GM18508 (cell line): ENCODE data around the gene STX2.
"Not testable (repeated sequence)": the region's sequence is repeated elsewhere in the genome, so short reads cannot be mapped to it uniquely, and the experiment has no call there.

Experiments used
- ATAC-seq: cut with Tn5 transposase; IDR thresholded peaks from one replicate; pipeline ENCODE4 v1.9.1; 2021; ENCODE audit warnings: moderate number of reproducible peaks; ENCODE audit not compliant: insufficient read depth, unreplicated experiment

The STX2 gene

DNA sequence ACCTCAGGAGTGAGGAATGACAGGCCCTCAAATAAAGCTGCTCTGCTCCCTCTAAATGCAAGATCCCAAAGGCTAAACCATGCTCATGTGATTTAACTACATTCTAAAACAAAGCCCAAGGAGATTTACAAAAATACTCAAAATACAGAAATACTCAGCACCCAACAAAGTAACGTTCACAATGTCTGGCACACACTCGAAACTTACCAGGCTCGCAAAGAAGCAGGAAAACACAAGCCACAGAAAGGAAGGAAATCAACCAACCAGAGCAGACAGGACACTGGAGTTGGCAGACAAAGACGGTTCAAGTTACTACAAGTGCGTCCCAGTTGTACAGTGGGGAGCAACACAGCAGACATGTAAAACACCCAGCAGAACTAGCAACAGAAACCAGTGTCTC is 33.4 kb downstream of the STX2 start:
- no peak for ATAC-seq

DNA sequence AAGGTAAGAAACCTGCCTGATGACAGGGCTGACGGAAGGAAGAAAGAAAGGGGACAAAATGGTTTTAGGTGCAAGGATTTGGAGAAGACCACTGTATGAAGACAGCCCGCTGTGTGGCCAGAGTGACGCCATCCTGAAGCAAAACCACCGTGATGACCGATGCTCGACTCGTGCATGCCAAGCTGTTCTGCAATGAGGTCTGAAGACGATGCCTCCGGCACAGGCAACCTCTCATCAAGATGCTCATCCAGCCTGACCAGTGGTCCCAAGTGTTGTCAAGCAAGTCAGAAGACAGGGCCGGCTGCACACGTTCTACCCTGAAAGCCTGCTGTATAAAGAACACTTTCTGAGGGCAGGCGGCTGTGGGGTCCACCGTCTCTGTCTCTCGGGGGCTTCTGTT is 34.8 kb downstream of the STX2 start:
- no peak for ATAC-seq

DNA sequence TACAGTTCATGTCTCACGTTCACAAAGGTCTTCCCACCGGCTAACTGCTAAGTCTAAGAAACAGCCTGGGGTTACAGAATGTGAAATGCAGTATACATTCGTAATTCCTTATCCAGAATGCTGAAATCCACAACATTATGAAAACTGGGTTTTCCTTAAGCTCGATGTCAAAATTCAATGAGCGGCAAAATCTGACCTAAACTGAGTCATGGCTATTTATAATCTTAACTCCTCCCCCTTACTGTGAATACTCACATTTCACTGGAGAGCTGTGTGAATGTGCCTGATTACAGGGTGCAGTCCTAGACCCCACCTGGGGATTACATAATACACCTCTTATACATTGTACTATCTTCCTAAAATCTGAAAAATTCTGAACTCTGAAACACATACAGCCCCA is 35.3 kb downstream of the STX2 start:
- no peak for ATAC-seq

DNA sequence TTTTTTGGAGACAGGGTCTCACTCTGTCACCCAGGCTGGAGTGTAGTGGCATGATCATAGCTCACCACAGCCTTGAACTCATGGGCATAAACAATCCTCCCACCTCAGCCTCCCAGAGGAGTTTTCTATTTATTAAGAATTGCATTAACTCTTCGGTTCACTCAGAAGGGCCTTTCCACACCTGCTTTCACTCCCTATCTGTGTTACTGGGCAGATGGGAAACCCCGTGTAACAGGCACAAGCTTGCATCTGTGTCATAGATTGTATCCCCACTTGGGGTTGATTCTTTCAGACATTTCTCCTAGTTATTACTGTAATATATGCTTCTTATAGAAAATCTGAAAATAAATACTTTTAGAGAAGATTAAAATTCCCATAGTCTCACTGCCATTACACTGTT is 38.7 kb downstream of the STX2 start:
- ATAC-seq: no peak

DNA sequence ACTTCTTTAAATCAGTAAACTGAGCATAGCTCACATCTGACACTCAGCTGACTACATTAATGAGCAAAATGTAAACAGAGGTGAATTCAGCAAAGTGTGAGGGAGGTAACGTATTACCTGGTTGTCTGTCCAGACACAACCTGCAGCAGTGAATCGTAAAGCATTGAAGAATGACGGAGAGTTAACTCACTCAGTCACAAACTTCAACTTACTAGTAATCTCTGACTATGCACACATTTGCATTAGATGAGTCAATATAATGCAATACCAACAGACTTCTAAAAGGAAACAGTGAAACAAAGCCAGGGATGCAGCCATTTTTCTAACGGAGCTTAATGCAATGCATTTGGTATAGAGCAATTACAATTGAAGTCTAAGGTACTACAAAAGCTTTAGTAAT is 40.0 kb downstream of the STX2 start:
- no peak for ATAC-seq

DNA sequence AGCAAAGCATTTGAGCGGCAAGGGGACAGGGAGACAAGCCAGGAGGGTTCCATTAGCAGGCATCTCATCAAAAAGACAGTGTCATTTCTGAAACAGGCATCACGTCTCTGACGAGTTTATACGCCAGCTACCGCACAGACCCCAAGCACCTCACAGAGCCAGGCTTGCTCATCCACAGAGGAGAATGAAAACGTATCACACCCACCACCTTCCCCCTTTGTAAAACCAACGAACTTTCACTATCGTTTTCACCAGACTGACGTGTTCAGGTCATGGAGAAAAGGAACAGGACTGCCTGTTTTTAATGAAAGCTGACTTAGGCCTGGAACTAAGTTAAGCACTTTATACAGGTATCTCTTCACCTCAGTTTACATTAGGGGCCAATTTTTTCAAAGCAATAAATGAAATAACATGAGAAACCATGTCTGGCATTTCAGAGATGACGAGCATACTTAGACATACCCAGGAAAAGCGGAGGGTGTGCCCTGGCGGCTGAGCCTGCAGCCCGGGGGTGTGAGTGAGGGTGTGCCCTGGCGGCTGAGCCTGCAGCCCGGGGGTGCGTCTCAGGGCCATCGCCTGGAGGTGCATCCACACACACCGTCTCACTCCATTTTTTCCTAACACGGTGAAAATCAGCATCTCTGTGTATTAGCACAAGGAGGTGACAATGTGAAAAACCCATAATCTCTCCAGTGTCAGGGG is 41.9 kb downstream of the STX2 start:
- ATAC-seq: peak; percentile 61

DNA sequence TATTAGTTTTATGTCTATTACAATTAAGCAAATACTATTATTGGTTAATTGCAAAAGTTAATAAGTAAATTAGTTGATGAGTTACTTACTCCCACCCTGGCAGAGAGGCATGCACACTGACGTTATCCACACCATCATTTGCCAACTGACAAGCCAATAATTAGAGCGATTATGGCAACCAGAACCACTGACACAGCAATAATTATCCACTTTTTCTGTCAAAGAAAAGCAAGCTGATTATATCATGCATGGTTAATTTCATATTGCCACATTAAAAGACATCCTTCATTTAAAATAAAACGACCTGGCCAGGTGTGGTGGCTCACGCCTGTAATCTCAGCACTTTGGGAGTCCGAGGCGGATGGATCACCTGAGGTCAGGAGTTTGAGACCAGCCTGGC is 43.1 kb downstream of the STX2 start:
- no peak for ATAC-seq

DNA sequence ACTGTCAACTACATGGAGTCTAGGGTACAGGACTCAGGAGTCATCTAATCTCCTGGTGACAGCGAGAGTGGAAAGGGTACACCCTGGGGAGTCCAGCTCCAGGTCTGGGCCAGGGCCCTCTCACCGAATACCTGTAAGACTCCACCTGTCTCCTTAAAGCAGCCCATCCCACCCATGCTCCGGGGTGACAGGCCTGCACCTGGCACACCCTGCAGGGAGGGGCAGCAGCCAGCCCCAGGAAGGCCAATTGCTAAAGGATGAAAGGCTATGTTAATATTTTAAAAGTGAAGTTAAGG is 45.5 kb downstream of the STX2 start:
- ATAC-seq: no peak

DNA sequence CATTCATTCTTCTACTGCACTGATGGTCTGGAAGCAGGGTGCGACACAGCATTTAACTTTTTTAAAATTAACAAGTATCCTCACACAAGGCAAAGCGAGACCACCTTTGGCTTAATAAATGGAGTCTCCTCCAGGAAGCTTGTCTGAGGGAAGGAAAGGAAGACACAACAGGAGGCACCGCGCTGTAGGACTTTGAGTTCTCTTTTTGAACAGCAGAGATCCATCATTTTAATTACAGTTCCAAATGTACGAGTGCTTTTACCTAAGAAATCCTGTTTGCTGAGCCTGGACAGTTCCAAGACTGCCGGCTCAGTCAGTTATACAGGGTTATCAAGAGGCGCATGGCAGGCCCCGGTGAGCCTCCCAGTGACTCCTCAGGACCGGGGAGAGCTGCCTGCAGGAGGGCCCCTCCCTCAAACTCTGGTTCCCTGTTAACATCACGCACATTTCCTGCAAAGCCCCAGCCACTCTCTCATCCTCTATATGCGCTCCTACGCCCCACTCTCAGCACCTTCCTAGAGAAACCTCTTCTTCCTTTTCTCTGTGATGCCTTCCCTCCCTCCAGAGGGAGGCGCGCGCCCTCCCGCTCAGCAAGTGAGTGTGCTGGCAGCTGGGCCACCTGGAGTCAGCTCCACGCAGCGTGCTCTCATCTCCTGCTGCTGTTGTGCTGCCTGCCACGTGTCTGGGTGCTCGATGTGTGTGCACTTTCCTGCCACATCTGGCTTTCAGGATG is 46.1 kb downstream of the STX2 start:
- no peak for ATAC-seq

DNA sequence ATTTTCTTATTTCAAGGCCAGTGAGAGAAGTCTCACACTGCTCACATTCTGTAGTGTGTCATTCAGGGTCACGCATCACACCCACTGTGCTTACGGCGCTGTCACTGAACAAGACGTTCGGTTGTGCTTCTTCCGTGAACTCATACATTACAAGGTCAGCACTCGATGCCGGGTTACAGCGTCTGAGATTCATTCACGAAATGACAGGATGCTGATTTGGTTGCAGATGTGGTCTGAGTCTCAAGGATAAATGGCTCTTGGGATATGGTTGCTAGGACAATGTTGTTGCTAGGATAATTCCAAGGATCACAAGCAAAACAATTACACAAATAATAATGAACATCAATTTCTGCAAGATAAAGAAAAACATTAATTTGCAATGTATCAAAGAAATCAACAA is 47.4 kb downstream of the STX2 start:
- ATAC-seq: no peak

DNA sequence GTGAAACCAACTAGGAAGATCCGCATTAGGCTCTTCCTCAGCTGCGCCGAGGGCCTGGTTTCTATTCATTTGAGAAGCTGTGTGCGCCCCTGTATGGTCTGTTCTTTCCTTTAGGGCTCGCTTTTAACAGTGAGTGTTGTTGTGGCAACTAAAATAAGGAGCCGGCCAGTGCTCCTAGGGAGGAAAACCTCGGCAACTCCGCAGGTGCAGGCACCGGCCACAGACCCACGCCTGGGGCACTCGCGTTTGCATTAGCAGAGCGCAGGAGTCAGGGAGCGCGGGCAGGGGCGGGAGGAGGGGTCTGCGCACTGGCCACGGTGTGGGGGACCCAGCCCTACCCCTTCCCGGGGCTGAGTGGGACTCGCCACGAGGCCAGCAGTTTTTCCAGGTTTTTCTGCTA is 50.5 kb downstream of the STX2 start:
- no peak for ATAC-seq

DNA sequence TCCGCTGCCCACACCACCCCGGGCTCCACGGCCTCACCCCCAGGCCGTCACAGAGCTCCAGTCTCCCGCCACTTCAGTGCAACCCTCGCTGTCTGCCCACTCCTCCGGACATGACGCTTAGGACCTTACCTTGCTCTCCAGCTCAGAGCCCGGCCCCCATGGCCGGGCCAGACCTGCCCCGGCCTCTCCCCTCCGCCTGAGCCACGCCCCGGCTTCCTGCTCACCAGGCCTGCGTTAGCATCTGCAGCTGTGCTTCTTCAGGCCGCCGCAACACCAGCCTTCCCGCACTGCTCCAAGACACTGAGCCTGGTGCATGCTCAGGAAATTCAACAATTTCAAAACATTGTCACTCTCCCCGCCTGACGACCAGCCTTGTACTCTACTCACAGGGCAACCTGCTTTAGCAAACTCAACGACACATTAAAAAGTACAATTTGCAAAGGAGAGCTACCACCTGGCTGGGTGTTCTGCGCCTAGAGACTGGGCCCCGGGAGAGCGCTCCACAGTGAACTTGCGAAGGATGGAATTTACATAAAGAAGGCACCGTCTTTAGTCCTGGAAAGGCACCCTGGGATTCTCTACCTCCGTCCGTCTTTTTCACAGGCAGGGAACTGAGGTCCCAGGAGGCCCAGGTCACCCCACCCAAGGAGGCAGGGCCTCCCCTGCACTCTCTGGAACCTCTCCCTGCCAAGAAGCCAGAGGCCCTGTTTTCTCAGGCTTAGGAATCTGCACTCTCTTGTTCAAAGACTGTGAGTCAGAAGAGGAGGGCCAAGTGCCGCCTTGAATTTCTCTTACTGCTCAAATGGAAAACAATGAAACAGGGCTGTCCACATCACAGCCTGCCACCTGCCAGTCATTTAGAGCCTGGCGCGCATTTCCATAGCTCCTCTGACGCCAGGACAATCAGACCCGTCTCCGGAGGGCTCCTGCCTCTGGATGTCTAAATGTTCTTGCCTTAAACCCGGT is 51.3 kb downstream of the STX2 start:
- ATAC-seq: no peak

DNA sequence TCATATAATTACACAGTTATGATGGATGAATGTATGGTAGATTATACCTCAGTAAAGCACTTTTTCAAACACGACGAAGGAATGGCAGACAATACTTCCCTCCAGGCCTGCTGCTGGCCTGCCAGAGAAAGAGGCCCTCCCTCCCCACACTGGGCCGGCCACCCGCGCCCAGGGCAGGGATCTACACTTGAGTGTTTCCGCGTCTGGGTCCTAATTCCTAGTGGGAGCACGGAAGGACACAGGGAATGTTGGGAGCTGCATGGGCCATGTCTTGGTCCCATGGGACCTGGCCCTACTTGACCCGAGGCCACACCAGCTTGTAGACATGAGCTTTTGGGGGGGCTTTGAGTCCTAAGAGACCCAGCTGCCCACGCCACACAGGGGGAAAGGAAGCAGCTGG is 52.0 kb downstream of the STX2 start:
- ATAC-seq: no peak

DNA sequence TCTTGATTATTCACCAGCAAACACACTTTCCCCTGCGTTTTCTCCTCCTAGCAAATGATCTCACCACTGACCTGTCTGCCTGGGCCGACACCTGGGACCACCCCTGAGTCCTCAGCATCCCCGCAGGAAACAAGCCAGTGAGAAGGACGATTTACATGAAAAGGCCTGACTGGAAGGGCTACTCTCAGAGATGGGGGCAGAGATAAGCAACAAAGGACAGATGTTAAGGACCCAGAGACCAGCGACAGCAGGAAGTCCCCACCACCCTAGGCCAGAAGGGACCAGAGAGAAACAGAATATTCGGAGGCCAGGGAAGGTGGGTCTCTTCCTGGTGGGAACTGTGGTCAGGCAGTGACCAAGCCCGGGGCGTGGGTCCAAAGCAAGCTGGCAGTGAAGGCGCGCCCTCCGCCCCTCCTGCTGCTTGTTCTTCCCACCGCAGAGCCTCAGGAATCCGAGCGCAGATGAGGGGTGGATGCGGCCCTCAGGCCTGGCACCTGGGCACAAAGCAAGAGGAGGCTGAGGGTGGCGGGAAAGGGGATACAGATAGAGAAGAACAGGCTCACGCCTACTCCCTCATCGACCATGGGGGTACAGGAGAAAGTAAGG is 55.8 kb downstream of the STX2 start:
- no peak for ATAC-seq

DNA sequence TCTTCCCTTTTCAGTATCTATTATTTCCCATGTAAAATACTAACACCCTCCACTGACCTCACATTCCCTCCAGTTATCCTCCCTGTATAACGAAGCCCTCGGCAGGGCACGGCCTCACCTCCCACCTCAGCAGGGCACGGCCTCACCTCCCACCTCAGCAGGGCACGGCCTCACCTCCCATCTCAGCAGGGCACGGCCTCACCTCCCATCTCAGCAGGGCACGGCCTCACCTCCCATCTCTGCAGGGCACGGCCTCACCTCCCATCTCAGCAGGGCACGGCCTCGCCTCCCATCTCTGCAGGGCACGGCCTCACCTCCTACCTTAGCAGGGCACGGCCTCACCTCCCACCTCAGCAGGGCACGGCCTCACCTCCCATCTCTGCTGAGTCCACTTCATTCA is 56.8 kb downstream of the STX2 start:
- not testable (repeated sequence) for ATAC-seq

DNA sequence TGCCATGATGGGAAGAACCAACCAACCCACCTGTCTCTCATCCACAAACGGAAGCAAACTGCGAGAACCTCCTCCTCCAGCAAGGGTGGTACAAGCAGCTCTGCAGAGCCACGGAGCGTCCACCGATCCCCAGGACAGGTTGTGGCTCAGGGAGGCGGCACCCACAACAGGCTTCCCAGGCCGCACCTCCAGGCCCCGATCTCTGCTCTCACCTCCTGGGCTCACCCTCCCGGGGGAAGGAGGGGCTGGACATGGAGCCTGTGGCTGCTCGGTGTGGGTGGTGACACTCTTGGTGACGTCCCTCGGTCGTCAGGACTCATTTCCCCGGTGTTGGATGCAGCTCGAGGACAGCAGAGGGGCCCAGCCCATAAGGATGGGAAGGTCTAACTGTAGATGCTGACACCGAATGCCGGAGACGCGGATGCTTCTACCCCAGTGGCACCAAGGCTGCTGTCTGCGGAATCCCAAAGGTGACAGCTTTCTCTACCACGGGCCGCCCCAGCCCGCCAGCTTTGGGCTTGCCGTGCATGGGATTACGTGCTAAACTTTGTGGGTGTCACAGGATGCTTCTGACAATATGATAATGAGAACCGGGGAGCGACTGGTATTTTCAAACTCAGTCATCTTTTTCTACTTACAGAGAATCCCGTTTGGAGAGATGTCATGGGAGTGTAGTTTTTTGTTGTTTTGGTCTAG is 58.0 kb downstream of the STX2 start:
- ATAC-seq: no peak

DNA sequence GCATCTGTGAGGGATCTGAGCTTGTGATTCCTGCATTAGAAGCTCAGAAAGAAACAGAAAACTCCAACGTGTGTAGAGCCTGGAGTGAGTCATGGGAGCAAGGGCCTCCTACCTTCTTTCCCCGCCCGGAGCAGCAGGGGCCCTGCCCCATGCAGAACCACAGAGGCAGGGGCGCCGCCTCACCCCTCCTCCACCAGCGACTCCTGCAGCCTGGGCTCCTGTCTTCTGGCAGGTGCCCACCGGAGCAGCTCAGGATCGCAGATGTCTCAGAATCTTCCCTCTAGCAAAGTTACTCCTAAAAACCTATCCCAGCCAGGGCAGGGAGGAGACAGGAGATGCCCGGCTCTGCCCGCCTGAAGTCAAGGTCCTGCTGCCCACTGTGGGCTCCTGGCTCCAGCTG is 58.7 kb downstream of the STX2 start:
- no peak for ATAC-seq

DNA sequence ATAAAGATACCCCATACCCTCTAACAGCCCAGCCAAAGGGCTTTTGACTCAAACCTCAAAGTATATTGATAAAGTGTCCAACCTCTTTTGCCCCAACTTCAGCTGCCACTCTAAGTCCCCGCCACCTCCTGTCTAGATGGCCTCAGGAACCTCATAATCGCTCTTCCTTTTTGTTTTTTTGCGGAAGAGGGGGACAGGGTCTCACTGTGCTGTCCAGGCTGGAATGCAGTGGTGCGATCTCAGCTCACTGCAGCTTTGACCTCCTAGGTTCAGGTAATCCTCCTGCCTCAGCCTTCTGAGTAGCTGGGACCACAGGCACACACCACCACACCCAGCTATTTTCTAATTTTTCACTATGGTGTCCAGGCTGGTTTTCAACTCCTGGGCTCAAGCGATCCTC is 60.3 kb downstream of the STX2 start:
- no peak for ATAC-seq

DNA sequence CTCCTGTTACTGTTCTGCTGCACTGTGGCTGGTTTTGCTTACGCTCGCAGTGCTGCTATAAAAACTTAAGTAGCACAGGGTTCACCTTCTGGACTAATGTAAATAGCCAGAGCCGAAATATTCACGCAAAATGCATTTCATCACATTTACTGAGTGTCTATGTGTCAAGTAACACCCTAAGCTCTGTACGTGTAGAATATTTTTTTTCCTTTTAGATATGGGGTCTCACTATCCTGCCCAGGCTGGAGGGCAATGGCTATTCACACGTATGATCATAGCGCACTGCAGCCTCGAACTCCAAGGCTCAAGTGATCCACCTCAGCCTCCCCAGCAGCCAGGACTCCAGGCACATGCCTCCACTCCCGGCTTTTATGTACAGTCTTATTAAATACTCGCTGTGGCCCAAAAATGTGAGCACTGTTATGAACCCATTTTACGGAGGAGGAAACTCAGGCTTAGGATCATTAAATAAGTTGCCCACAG is 62.2 kb downstream of the STX2 start:
- ATAC-seq: no peak
